Suprapubic skin (tissue), 4 donors: Measurements from ENCODE around the gene AMOTL1. TPM values are rescaled to one million over a fixed set of nuclear protein-coding genes. Genes with fewer than 3 reads are reported as not detected.
A peak's percentile ranks its signal among the peaks of the same experiment; 100 is the strongest.

ENCODE experiments used
- DNase-seq, 2 donors: peaks; one replicate each; pipeline ENCODE4 v3.0.0-alpha.2; 2019; ENCODE audit warnings: low spot score in 2 of 2
- H3K27ac ChIP-seq: fragments of 200-600 bp; sonication (generic); one replicate; pipeline ENCODE4 v1.5.1; 2019
- H3K27me3 ChIP-seq: fragments of 200-600 bp; sonication (generic); one replicate; pipeline ENCODE4 v1.5.1; 2019
- H3K36me3 ChIP-seq: fragments of 200-600 bp; sonication (generic); one replicate; pipeline ENCODE4 v1.5.1; 2019
- H3K4me1 ChIP-seq: fragments of 200-600 bp; sonication (generic); one replicate; pipeline ENCODE4 v1.5.1; 2019
- H3K4me3 ChIP-seq: fragments of 200-600 bp; sonication (generic); one replicate; pipeline ENCODE4 v1.5.1; 2019; ENCODE audit warnings: mild to moderate bottlenecking
- H3K9me3 ChIP-seq: fragments of 200-600 bp; sonication (generic); one replicate; pipeline ENCODE4 v1.5.1; 2019
- CTCF ChIP-seq, 2 donors: fragments of 200-600 bp in 1 of 2; fragments of 450-650 bp in 1 of 2; sonication (generic) in 1 of 2; IDR thresholded peaks; one replicate each; pipeline ENCODE4 v1.5.1; 2016 to 2019; ENCODE audit warnings: antibody characterized with exemption in 2 of 2, mild to moderate bottlenecking in 1 of 2, moderate library complexity in 1 of 2
- EP300 ChIP-seq: sonication (generic); formaldehyde crosslinking; IDR thresholded peaks from one replicate; pipeline ENCODE4 v1.6.1; 2017; ENCODE audit warnings: antibody characterized with exemption
- POLR2A ChIP-seq, 2 donors: fragments of 450-650 bp; IDR thresholded peaks; one replicate each; pipeline ENCODE4 v1.6.1; 2017; ENCODE audit warnings: antibody characterized with exemption in 2 of 2, mild to moderate bottlenecking in 2 of 2, moderate library complexity in 2 of 2
- POLR2AphosphoS5 ChIP-seq, 3 donors: sonication (generic); formaldehyde crosslinking; IDR thresholded peaks; one replicate each; pipeline ENCODE4 v1.6.1; 2017; ENCODE audit warnings: antibody characterized with exemption in 3 of 3
- WGBS: methylation state at CpG from one replicate; pipeline ENCODE4 v1.1.5; 2018; 5-methylcytosine and 5-hydroxymethylcytosine counted together
- total RNA-seq, 4 donors: library from RNA; depleted of rRNA; stranded (reverse); fragments of >200 nt; gene quantifications; one replicate each; pipeline ENCODE4 v1.1.0, GENCODE V29; 2016

Gene AMOTL1
- 10 to 100 TPM; 69.7 to 86.9 (median 79.4) TPM for total RNA-seq

GRCh38 chr11:94767701-94768601 lies at the start of gene AMOTL1:
AMOTL1 (plus strand) TSS chr11:94768356; CDS start chr11:94768512, 156 bp downstream.
- DNase-seq: peak; percentile 89 to 94
- Histone ChIP-seq H3K27me3 (no peaks in the 10 kb centered on the region), H3K9me3 (no peaks in the 10 kb centered on the region), H3K4me1 (peaks cover 37% of the 10 kb centered on the region), H3K27ac (peak within 1 kb of the TSS; percentile 94), H3K36me3 (no peaks in the 10 kb centered on the region), H3K4me3 (peak within 1 kb of the TSS; percentile 89)
- 6% methylated on average over 32 of the region's 57 CpGs for WGBS
- no peak for TF ChIP-seq EP300
- TF ChIP-seq POLR2A (IDR thresholded peaks at IDR 0.05): peak in 1 of 2 donors; percentile 47

DNA sequence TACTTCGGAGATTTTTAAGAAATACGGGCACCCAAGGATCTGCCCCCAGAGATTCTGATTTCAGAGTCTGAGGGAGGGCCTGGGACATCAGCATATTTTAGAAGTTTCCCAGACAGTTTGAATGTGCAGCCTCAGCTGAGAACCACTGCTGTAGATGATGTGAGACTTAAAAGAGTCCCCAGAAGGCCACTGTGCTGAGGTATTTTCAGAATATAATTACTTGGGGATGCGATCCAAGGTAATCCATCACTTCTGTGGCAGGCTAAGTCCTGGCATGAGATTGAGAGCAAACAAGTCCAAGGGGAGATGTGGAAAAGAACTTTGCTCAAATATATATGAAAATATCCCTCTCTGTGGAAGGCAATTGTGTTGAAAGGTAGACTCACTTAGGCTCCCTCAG lies 48.3 kb upstream of the AMOTL1 start:
- no peak for TF ChIP-seq EP300
- TF ChIP-seq CTCF (IDR thresholded peaks at IDR 0.05): no peak
- TF ChIP-seq POLR2AphosphoS5 (IDR thresholded peaks at IDR 0.05): no peak
- TF ChIP-seq POLR2A (IDR thresholded peaks at IDR 0.05): no peak
- 73% methylated on average over 3 of the region's 3 CpGs for WGBS

GRCh38 chr11:94721565-94722292 lies 46.4 kb upstream of the AMOTL1 start:
- no peaks in the 10 kb centered on the region for H3K27me3 ChIP-seq
- H3K36me3 ChIP-seq: no peaks in the 10 kb centered on the region
- H3K27ac ChIP-seq: no peak overlapping the region
- no peaks in the 10 kb centered on the region for H3K4me1 ChIP-seq
- no peak overlapping the region for H3K4me3 ChIP-seq
- no peak for DNase-seq
- 66% methylated on average over 2 of the region's 2 CpGs for WGBS
- no peaks in the 10 kb centered on the region for H3K9me3 ChIP-seq
- TF ChIP-seq EP300 (no peak), CTCF (IDR thresholded peaks at IDR 0.05) (no peak), POLR2AphosphoS5 (IDR thresholded peaks at IDR 0.05) (no peak), POLR2A (IDR thresholded peaks at IDR 0.05) (no peak)

More for the DNA sequence above, 48.3 kb upstream of the AMOTL1 start:
- H3K4me1 ChIP-seq: no peaks in the 10 kb centered on the region
- H3K27ac ChIP-seq: no peak overlapping the region
- H3K9me3 ChIP-seq: no peaks in the 10 kb centered on the region
- no peak for DNase-seq
- H3K4me3 ChIP-seq: no peak overlapping the region
- no peaks in the 10 kb centered on the region for H3K27me3 ChIP-seq
- H3K36me3 ChIP-seq: no peaks in the 10 kb centered on the region

GRCh38 chr11:94722735-94723134 lies 45.4 kb upstream of the AMOTL1 start:
- H3K4me3 ChIP-seq: no peak overlapping the region
- no peaks in the 10 kb centered on the region for H3K36me3 ChIP-seq
- H3K27ac ChIP-seq: no peak overlapping the region
- TF ChIP-seq POLR2A (IDR thresholded peaks at IDR 0.05) (no peak), EP300 (no peak), CTCF (IDR thresholded peaks at IDR 0.05) (no peak), POLR2AphosphoS5 (IDR thresholded peaks at IDR 0.05) (no peak)
- DNase-seq: no peak
- no peaks in the 10 kb centered on the region for H3K9me3 ChIP-seq
- WGBS: 100% methylated on average over 1 of the region's 1 CpG
- peaks cover 1% of the 10 kb centered on the region for H3K4me1 ChIP-seq
- H3K27me3 ChIP-seq: no peaks in the 10 kb centered on the region

DNA sequence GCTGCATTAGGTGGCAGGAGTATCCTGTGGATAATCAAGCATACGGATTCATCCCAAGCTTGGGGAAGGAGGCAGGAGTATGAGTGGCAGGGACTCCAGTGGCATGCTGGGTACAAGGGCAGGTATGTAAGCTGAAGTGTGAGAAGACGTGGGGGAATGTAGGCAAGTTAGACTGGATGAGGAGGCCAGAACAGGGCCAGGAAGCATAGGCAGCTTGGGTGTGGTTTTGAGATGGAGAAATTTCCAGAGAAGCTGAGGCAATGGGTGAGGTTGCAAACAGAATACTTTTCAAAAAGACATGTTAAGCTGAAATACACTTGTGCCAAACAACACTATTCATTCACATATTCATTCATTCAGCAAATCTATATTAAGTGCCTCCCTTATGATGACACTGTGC lies 43.1 kb upstream of the AMOTL1 start:
- H3K4me1 ChIP-seq: peaks cover 2% of the 10 kb centered on the region
- H3K36me3 ChIP-seq: no peaks in the 10 kb centered on the region
- no peaks in the 10 kb centered on the region for H3K27me3 ChIP-seq
- DNase-seq: no peak
- no peak overlapping the region for H3K4me3 ChIP-seq
- WGBS: 79% methylated on average over 2 of the region's 2 CpGs
- H3K27ac ChIP-seq: no peak overlapping the region
- H3K9me3 ChIP-seq: no peaks in the 10 kb centered on the region
- TF ChIP-seq POLR2AphosphoS5 (IDR thresholded peaks at IDR 0.05) (no peak), POLR2A (IDR thresholded peaks at IDR 0.05) (no peak), EP300 (no peak), CTCF (IDR thresholded peaks at IDR 0.05) (no peak)
